Activated T-cell treated with anti-CD3 and anti-CD28 coated beads for 24 hours (primary cell): ENCODE data around the gene TENT5C.

Experiments
- DNase-seq: peaks from one replicate; pipeline ENCODE4 v3.0.0-alpha.2; 2020; ENCODE audit warnings: low read depth

Gene TENT5C

GRCh38 chr1:117613969-117614729 lies 8.3 kb downstream of the TENT5C start:
- no peak for DNase-seq

DNA sequence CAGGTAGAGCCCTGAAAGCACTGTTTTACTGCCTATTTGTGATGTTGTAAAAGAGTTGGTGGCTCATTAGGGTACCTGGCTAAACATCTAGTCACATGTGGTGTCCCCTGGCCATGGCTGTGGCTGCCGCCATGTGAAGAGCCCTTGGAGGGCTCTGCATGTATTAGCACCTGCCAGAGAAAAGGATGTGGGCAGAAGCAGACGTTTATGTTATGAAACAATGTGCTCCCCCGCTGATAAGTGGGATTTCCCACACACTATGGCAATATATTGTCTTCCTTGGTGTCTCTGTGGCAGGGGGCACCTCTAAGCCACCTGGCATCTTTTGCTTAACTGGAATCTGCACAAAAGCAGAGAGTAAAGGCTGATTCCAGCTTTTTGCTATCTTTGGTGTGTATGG lies 9.6 kb downstream of the TENT5C start:
- peak; percentile 3 for DNase-seq

DNA sequence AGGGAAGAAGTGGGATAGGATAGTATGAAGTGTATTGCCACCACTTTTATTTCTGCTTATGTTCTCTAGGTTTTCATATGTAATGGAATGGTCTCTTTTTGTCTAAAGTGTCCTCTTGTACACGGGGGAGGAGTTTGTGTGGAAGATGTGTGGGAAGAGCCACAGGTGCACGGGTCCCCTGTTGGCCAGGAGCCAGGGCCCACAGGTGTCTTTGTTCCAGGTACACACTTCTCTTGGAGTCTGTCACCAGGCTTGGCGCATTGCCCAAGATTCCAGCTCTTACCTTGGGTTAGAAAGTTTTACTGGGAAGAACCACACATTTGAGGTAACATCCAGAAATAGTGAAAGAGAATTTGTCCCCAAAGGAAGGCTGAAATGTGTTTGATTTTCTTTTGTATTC lies 10.5 kb downstream of the TENT5C start:
- DNase-seq = no peak

DNA sequence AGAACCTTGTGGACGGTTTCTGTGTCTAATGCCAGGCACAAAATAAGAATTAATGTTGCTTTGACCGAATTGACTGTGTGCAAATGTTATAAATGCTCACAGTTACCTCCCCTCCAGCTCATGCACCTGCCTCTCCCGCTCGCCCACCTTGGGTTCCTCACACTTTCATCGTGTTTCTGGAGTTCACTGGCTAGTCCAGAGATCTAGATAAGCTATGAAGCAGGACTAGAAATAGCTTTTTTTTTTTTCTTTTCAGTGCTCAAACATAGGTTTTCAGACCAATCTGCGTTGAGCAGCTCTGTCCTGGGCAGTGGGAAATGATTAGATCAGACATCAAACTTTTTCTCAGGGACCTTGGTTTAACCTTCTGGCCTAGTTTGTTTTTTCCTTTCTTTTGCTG lies 11.1 kb downstream of the TENT5C start:
- DNase-seq = no peak

DNA sequence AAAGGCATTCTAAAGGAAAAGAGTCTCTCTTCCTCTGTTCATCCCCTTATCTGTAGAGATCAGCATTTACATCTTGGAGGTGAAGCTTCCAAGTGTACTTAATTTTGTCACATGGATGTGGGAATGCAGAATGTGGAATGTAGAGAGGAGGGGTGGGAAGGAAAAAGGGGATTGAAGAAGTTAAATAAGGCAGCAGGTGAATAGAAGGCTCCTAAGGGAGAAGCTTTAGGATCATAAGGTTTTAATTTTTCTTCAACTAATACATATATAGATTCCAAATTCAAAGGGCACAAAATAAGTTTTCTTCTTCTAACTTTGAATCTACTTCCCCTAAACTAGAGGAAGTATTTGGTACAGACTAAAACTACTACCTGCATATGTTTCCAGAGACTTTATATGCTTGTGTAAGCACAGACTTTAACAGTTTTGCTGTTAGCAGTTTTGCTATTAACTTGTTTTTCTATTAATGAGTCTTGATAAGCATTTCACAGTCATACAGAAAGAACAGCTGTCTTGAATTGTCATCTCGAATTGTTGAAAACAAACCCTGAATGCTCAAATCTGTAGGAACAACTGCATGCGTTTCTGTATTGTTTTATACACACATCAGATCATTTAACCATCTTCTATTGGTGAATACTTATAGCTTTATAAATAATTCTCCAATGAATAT lies 12.7 kb downstream of the TENT5C start:
- DNase-seq = no peak

DNA sequence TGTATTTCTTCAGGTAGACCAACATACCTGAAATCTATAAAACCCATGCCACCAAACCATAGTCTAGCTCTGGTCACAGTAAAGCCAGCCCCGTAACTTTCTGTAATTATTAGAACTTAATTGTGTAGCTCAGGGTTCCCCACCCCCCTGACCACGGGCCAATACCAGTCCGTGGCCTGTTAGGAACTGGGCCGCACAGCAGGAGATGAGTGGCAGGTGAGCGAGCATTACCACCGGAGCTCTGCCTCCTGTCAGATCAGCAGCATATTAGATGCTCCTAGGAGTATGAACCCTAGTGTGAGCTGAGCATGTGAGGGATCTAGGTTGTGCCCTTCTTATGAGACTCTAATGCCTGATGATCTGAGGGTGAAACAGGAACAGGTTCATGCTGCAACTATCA lies 14.6 kb downstream of the TENT5C start:
- no peak for DNase-seq

GRCh38 chr1:117621316-117621715 lies 15.5 kb downstream of the TENT5C start:
- DNase-seq = no peak

DNA sequence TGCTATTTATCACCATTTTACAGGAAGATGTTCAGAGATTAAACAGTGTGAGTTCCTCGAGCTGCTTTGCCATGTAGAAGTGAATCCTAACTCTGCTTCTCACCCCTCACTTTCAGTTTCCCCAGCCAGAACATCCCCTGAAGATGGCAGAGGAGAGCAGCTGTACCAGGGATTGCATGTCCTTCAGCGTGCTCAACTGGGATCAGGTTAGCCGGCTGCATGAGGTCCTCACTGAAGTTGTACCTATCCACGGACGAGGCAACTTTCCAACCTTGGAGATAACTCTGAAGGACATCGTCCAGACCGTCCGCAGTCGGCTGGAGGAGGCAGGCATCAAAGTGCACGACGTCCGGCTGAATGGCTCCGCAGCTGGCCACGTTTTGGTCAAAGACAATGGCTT lies 16.9 kb downstream of the TENT5C start:
- no peak for DNase-seq

DNA sequence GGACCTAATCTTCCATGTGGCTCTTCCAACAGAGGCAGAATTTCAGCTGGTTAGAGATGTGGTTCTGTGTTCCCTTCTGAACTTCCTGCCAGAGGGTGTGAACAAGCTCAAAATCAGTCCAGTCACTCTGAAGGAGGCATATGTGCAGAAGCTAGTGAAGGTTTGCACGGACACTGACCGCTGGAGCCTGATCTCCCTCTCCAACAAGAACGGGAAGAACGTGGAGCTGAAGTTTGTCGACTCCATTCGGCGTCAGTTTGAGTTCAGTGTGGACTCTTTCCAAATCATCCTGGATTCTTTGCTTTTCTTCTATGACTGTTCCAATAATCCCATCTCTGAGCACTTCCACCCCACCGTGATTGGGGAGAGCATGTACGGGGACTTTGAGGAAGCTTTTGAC lies 17.3 kb downstream of the TENT5C start:
- DNase-seq = no peak

DNA sequence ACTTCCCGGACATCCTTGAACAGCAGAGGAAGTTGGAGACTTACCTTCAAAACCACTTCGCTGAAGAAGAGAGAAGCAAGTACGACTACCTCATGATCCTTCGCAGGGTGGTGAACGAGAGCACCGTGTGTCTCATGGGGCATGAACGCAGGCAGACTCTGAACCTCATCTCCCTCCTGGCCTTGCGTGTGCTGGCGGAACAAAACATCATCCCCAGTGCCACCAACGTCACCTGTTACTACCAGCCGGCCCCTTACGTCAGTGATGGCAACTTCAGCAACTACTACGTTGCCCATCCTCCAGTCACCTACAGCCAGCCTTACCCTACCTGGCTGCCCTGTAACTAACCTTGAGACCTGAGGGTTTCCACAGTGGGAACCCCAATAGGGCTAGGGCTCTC lies 17.9 kb downstream of the TENT5C start:
- DNase-seq = no peak

DNA sequence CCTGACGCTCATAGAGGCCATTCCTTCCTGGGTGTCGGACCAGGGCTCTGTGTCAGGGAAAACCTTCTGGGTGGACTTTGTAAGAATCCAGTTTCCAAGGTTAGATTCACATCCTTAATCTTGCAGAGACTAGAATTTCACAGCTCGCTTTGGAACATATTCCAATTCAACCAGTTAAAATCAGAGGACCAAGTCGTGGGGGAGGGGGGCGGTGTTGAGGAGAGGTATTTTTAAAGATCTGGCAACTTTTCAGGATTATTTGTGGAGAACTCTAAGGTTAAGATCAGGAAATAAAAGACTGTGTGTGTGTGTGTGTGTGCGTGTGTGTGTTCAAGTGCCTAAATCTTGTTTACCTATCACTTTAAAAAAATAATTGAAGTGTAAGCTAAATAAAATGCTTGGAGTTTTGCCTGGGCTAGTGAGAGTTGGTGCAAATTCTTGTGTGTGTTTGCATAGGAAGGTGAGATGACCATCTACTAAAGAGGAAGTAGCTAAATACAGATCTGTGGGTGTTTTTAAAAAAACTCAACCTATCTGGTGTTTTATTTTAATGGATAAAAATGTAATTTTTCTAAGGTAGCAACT lies 21.8 kb downstream of the TENT5C start:
- DNase-seq = no peak

DNA sequence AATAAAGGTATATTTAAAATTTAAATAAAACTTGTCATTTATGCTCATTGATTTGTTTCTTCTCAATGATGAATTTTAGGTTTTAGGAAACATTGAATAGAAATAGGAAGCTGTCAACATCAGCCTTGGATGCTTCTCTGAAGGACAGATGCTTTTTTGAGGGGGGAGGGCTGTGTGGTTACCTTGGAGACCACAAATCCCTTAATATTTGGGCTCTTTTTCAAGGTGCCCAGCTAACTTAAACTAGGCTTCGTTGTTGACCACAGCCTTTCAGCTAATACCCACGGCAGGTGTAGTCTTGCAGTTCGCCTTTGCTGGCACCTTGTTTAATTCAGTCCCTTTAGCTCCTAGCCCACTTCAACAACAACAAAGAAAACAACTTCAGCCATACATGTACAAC lies 22.5 kb downstream of the TENT5C start:
- DNase-seq = no peak

- no peak for DNase-seq
These were observed 24.0 kb downstream of the TENT5C start for GRCh38 chr1:117629625-117630422.

GRCh38 chr1:117630423-117630998 lies 24.7 kb downstream of the TENT5C start:
- DNase-seq = no peak

DNA sequence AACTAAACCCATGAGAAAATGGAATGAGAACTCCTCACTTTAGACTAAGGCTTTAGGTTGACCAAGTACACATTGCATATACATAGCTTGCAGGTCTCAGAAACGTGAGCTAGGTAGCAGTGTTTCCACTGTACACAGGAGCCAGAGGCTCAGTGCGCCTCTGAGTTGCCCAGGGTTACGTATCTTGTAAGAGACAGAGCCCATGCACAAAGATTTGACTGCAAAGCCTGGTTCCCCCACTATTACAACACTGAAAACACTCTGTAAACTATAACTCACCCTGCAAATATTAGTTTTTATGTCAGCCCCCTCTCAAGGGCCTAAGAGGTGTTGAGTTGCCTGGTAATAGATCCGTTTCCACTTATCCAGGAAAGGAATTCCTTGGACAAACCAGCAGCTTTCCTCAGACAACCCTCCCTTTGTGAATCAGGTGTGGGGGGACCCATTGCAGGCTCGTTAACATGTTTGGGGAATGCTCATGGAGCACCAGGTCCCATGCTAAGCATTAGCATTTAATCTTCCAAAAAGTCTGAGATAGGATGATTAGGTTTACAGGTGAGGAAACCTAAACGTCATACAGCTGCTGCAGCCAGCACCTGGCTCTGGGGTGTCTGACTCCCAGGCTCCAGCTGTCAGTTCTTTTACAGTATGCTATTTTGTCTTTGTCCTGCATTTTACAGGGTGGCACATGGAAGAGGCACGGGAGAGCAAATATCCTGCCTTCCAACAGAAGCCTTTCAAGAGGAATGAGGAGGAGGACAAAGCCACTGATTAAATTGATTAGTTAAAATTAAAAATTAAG lies 25.7 kb downstream of the TENT5C start:
- DNase-seq = no peak

DNA sequence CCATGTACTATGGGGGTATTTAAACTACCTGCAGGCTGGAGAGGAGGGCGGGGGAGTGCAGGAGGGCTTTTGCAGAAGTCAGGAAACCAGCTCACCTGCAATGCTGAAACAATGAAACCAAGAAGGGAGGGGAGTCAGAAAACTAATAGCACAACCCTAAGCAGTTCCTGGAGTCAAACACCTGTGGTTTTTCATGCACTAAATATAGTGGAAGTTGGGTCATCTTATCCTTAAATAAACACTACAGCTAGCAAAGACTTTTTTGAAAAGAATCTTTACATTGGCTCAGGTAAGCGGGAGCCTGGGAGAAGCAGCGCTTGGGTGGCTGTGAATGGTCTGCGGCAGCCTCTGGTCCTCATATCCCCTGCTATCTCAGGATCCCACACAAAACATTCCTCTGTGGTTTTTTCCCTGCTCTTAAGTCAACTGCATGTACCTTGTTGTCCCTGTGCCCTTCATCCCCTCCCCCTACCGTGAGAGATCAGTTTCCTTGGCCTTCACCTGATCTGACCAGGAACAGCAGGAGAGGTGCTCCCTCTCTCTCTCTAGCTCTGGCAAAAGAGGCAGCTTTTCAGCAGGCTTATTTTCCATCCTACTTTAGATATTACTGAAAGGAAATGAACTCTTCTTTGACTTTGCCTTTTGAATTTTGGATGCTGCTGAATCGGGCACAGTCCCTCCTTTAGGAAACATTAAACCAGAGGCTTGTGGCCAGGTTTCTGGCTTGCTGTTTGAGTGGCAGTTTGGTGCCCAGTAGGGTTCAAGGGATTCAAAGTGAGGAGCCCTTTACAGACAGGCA lies 26.6 kb downstream of the TENT5C start:
- no peak for DNase-seq

DNA sequence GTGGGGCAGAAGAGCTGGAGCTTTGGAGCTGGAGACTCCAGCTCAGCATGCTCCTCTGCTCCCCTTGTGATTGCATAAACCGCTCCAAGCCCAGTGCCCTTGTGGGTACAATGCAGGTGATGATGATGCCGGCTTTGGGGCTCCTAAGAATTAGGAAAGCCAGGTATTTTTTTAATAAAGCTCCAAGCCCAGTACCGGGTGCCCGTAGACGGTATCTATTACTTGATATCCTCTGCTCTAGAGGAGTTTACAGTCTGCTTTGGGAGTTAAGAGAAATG lies 27.2 kb downstream of the TENT5C start:
- no peak for DNase-seq

- no peak for DNase-seq
These were observed 27.6 kb downstream of the TENT5C start for GRCh38 chr1:117633423-117633822.

- no peak for DNase-seq
These were observed 28.1 kb downstream of the TENT5C start for GRCh38 chr1:117633936-117634335.

GRCh38 chr1:117634631-117635030 lies 28.8 kb downstream of the TENT5C start:
- DNase-seq = no peak

- DNase-seq = no peak
These were observed 30.0 kb downstream of the TENT5C start for GRCh38 chr1:117635805-117636204.
